HCEC 1CT (cell line): ENCODE data around the gene DDX3X.
"Not testable (repeated sequence)": the region's sequence is repeated elsewhere in the genome, so short reads cannot be mapped to it uniquely, and the experiment has no call there.

ENCODE experiments used
- DNase-seq: peaks from one replicate; pipeline ENCODE4 v3.0.0-alpha.2; 2017

Gene DDX3X

GRCh38 chrX:41329101-41329500 is 4.9 kb upstream of the DDX3X start:
- DNase-seq: no peak

DNA sequence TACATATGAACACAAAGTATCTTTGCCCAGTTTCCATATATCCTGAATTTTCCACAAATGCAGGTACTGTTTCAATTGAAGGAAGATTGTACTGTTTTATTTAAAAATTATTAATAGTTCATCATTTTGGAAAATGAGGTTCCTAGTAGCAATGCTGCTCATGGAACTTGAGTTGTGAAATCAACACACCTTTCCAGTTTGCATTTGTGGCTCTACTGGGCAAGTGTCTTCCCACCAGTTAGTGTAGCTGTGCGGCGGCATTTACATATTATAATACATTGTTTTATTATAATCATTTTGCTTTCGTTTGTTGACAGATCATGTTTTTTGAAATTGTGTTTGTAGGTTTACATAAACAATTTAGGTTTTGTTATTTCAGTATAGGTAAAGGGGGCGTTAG is 2.0 kb upstream of the DDX3X start:
- DNase-seq: no peak

- DNase-seq: peak; percentile 49
Observed at GRCh38 chrX:41332408-41333002, 1.5 kb upstream of the DDX3X start.

GRCh38 chrX:41333003-41333743 is 789 bp upstream of the DDX3X start:
- peak; percentile 75 for DNase-seq

DNA sequence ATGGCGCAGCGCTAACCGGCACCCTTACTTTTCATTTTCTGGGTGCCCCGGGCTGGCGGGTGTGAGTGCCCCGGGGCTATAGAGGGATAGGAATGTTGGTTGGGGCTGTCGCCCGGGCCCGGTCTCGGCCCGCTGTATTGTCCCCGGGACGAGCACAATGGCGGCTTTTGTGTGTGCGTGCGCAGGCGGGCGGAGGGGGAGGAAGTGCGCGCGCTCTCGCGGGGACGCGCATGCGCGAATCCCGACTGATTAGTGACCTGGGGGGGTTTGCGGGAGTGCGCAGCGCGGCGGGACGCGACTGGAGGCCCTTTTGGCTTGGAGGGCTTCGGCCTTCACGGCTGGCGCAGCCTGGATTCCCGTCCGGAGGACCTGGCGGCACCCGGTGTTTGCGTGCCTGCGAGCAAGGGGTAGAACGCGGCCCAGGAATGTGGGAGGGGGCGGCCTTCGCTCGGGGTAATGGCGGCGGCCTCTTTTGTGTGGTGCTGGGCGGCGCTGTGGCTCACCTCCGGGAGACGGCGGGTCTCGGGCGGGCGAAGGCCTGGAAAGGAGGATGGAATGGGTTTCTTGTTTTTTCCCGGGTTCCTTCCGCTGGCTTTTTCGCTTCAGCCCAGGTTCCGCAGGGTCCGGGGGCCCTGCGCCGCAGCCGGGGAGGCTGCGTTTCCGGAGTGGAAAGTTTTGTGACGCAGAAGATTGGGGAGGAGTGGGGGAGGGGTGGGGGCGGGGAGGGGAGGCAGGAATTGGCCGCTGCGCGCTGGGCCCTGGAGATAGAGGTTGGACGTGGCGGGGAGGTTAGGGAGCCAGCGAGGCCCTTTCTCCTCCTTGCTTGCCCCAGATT is 618 bp downstream of the DDX3X start:
- peak; percentile 35 for DNase-seq

GRCh38 chrX:41335198-41335957 is 1.4 kb downstream of the DDX3X start:
- DNase-seq: peak; percentile 7

DNA sequence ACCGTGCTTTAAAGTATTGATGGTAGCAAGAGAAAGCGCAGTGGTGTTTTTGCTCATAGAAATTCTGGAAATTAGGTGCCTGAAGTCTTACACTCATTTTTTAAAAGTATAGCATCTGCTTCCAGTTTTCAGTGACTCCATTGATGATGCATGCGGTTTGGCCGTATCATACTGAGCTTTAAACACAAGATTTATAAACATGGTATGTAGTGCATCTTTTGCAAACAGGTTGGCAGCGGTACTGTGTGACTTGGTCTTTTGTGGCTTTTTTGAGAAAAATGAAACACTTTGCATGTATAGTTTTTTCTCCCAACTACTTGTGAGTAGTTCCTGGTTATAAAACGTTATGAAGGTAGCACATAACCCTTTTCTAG is 2.0 kb downstream of the DDX3X start:
- peak; percentile 13 for DNase-seq

- DNase-seq: no peak
Observed at GRCh38 chrX:41336447-41336846, 2.5 kb downstream of the DDX3X start.

GRCh38 chrX:41337140-41337539 is 3.2 kb downstream of the DDX3X start:
- no peak for DNase-seq

DNA sequence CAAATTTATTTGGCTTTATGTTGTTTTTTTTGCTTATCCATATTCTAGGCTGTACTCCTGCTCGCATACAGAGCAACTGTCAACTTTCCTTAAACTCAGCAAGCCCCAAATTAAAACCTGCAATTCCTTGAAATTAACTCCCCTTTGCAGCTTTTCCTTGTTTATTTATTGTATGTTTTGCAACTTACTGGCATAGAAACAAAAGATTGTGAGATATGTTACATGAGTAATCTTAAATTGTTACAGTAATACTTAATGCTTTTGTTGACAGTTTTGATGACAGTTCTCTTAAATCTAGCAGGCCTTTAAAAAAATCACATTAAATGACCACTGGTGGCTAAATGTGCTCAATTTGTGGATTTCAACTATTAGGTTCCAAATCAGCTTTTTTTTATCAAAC is 4.5 kb downstream of the DDX3X start:
- DNase-seq: peak; percentile 19

- DNase-seq: no peak
Observed at GRCh38 chrX:41339148-41339547, 5.2 kb downstream of the DDX3X start.

GRCh38 chrX:41344053-41344452 is 10.1 kb downstream of the DDX3X start:
- no peak for DNase-seq

- no peak for DNase-seq
Observed at GRCh38 chrX:41347186-41347585, 13.2 kb downstream of the DDX3X start.

DNA sequence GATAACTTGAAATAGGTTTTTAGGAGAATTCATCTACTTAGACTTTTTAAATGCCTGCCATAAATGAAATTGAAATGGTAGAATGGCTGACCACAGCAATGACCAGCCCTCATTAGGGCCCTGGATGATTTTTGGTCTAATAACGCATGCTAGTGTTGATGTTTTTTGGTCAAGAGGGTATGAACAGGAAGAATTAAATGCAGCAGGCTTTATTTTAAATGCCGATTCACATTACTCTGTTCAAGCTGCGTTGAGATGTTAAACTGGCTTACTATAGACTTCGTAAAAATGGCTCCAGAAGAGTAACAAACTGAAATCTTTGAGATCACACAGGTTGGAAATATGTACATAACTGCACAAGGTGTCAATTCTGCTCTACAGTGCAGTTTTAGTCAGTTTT is 14.6 kb downstream of the DDX3X start:
- DNase-seq: no peak

DNA sequence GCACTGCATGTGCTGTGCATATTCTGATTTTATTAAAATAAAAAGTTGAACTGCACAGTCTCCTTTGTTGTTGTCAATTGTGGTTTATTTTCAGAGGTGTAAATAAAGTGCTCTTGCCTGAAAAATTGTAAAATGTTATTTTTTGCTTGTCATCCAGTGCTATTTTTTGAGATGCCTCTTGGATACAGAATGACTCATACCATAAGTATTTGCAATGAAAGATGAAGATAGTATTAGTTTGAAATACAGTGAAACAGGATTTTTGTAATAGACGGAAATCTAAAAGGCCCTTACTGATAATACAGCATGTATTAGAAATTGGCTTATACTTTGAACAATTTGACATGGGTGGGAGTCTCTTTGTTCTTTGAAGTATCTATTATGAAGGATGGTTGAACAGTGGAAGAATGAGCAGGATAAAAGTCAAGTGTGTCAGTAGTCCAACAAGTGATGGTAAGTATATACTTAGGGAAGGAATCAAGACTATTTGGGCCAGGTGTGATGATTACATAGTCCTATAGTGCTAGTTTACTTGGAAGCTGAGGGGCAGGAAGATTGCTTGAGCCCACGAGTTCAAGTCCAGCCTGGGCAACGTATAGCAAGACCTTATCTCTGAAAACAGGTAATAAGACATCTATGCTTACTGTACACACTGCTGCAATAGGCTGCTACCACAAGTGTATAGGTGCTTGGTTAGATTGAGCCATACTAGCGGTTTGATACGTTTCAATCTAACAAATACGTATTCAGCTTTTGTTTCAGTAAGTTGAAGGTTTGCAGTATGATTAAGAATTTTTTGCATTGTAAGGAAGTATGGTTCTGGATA is 16.4 kb downstream of the DDX3X start:
- DNase-seq: peak; percentile 33

- DNase-seq: no peak
Observed at GRCh38 chrX:41350976-41351569, 17.1 kb downstream of the DDX3X start.

DNA sequence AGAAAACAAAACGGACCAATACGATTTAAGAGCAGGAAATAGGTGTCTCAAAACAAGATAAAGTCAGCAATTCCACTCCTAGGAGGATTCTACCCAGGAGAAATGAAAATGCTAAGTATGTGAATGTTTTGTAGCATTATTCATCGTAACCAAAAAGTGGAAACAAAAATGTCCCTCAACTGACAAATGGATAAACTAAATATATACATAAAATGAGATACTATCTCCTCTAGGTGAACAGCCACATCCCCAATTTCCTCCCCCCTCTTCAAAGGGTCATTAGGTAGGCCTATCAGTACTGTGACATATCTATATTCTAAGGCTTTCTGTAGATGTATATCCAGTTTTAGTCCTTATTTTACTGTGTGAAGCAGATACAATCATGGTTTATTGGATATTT is 18.0 kb downstream of the DDX3X start:
- no peak for DNase-seq

DNA sequence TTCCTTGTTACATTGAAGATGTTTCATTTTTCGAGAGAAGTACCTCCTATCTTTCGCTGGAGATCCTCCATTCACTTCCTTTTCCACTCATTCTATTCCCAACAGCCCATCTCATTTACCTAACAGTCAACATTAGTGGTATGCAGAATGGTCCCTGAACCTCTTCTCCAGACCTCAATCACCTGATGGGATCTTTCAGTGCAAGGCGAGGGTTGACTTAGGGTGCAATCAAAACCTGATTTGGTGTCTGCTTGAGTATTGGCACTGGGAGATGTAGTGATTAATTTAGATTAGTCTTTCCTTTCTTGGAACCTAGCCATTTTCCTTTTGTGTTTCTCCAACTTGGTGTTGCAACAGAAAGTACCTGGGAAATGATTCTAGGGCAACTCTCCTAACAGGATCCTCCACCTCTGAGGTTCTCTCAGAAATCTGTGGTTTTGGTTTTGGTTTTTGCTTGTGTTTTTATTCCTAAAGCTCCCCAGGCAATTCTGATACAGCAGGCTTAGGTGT is 18.4 kb downstream of the DDX3X start:
- no peak for DNase-seq

DNA sequence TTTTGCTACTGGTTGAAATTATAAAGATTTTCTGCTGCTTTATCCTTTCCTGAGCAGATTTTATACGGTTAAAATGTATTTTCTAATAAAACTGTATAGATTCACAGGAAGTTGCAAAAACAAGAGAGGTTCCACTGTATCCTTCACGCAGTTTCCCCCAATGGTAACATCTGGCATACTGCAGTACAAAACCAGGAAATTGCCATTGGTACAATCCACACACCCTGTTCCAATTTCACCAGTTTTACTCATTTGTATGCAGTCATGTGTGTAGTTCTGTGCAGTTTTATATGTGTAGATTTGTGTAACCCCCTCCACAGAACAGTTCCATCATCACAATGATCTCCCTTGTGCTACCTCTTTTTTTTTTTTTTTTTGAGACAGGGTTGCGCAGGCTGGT is 20.0 kb downstream of the DDX3X start:
- no peak for DNase-seq

- DNase-seq: no peak
Observed at GRCh38 chrX:41369152-41369551, 35.2 kb downstream of the DDX3X start.

GRCh38 chrX:41371575-41371974 is 37.6 kb downstream of the DDX3X start:
- not testable (repeated sequence) for DNase-seq
